Measurements from ENCODE around the gene ANO10.

Gene ANO10

GRCh38 chr3:43345877-43346276, 275.9 kb downstream of the ANO10 start:
- no peak for DNase-seq (ENCODE audit: low spot score in 2 of 2)
- Histone ChIP-seq H3K9me3 (no peaks in the 10 kb centered on the region), H3K36me3 (replicated peaks) (peaks cover 25% of the 10 kb centered on the region), H3K27me3 (ENCODE audit: low read depth) (no peaks in the 10 kb centered on the region), H3K4me1 (no peaks in the 10 kb centered on the region), H3K4me3 (no peak overlapping the region)
- in situ Hi-C loops (cut with MboI; ENCODE audit: low sequenced_read_pairs) = no loop called here

GRCh38 chr3:43345246-43345645, 276.6 kb downstream of the ANO10 start:
- Histone ChIP-seq H3K9me3 (no peaks in the 10 kb centered on the region), H3K4me1 (no peaks in the 10 kb centered on the region), H3K4me3 (no peak overlapping the region), H3K27me3 (ENCODE audit: low read depth) (no peaks in the 10 kb centered on the region), H3K36me3 (replicated peaks) (peaks cover 27% of the 10 kb centered on the region)
- no peak for DNase-seq (ENCODE audit: low spot score in 2 of 2)
- in situ Hi-C loops (cut with MboI; ENCODE audit: low sequenced_read_pairs) = no loop called here

GRCh38 chr3:43344520-43344919, 277.3 kb downstream of the ANO10 start:
- H3K27me3 ChIP-seq (ENCODE audit: low read depth) = no peaks in the 10 kb centered on the region
- H3K4me1 ChIP-seq = no peaks in the 10 kb centered on the region
- H3K4me3 ChIP-seq = no peak overlapping the region
- in situ Hi-C loops (cut with MboI; ENCODE audit: low sequenced_read_pairs) = no loop called here
- H3K36me3 ChIP-seq (replicated peaks) = peaks cover 31% of the 10 kb centered on the region
- no peaks in the 10 kb centered on the region for H3K9me3 ChIP-seq
- no peak for DNase-seq (ENCODE audit: low spot score in 2 of 2)

GRCh38 chr3:43343815-43344214, 278.0 kb downstream of the ANO10 start:
- Histone ChIP-seq H3K36me3 (replicated peaks) (peaks cover 31% of the 10 kb centered on the region), H3K4me1 (no peaks in the 10 kb centered on the region), H3K4me3 (no peak overlapping the region), H3K27me3 (ENCODE audit: low read depth) (no peaks in the 10 kb centered on the region), H3K9me3 (peaks cover 2% of the 10 kb centered on the region; the same call in 1 of the 2 replicates)
- in situ Hi-C loops (cut with MboI; ENCODE audit: low sequenced_read_pairs) = no loop called here
- DNase-seq (ENCODE audit: low spot score in 2 of 2) = no peak

- H3K4me3 ChIP-seq = no peak overlapping the region
- no peaks in the 10 kb centered on the region for H3K4me1 ChIP-seq
- H3K9me3 ChIP-seq = peaks cover 4% of the 10 kb centered on the region; the same call in 1 of the 2 replicates
- in situ Hi-C loops (cut with MboI; ENCODE audit: low sequenced_read_pairs) = no loop called here
- DNase-seq (ENCODE audit: low spot score in 2 of 2) = no peak
- H3K36me3 ChIP-seq (replicated peaks) = peaks cover 25% of the 10 kb centered on the region
- H3K27me3 ChIP-seq (ENCODE audit: low read depth) = no peaks in the 10 kb centered on the region
These were observed 278.6 kb downstream of the ANO10 start for GRCh38 chr3:43343185-43343584.

- H3K4me1 ChIP-seq = no peaks in the 10 kb centered on the region
- peaks cover 7% of the 10 kb centered on the region for H3K9me3 ChIP-seq
- DNase-seq (ENCODE audit: low spot score in 2 of 2) = no peak
- no peaks in the 10 kb centered on the region for H3K27me3 ChIP-seq (ENCODE audit: low read depth)
- peaks cover 15% of the 10 kb centered on the region for H3K36me3 ChIP-seq (replicated peaks)
- no peak overlapping the region for H3K4me3 ChIP-seq
- in situ Hi-C loops (cut with MboI; ENCODE audit: low sequenced_read_pairs) = no loop called here
These were observed 280.0 kb downstream of the ANO10 start for GRCh38 chr3:43341788-43342187.

GRCh38 chr3:43340403-43340802, 281.4 kb downstream of the ANO10 start:
- H3K4me1 ChIP-seq = no peaks in the 10 kb centered on the region
- in situ Hi-C loops (cut with MboI; ENCODE audit: low sequenced_read_pairs) = no loop called here
- no peak for DNase-seq (ENCODE audit: low spot score in 2 of 2)
- H3K36me3 ChIP-seq (replicated peaks) = peaks cover 15% of the 10 kb centered on the region
- no peak overlapping the region for H3K4me3 ChIP-seq
- H3K9me3 ChIP-seq = peaks cover 10% of the 10 kb centered on the region
- no peaks in the 10 kb centered on the region for H3K27me3 ChIP-seq (ENCODE audit: low read depth)

- H3K36me3 ChIP-seq (replicated peaks) = peaks cover 16% of the 10 kb centered on the region
- in situ Hi-C loops (cut with MboI; ENCODE audit: low sequenced_read_pairs) = no loop called here
- no peaks in the 10 kb centered on the region for H3K27me3 ChIP-seq (ENCODE audit: low read depth)
- H3K4me1 ChIP-seq = no peaks in the 10 kb centered on the region
- no peak for DNase-seq (ENCODE audit: low spot score in 2 of 2)
- H3K9me3 ChIP-seq = peaks cover 12% of the 10 kb centered on the region
- H3K4me3 ChIP-seq = no peak overlapping the region
These were observed 283.5 kb downstream of the ANO10 start for GRCh38 chr3:43338295-43338694.

- Histone ChIP-seq H3K9me3 (peaks cover 12% of the 10 kb centered on the region), H3K36me3 (replicated peaks) (peaks cover 14% of the 10 kb centered on the region), H3K4me3 (no peak overlapping the region), H3K4me1 (peaks cover 9% of the 10 kb centered on the region), H3K27me3 (ENCODE audit: low read depth) (no peaks in the 10 kb centered on the region)
- in situ Hi-C loops (cut with MboI; ENCODE audit: low sequenced_read_pairs) = no loop called here
- no peak for DNase-seq (ENCODE audit: low spot score in 2 of 2)
These were observed 286.0 kb downstream of the ANO10 start for GRCh38 chr3:43335799-43336198.

- Histone ChIP-seq H3K36me3 (replicated peaks) (peaks cover 10% of the 10 kb centered on the region), H3K4me3 (no peak overlapping the region), H3K4me1 (peaks cover 17% of the 10 kb centered on the region), H3K9me3 (peaks cover 12% of the 10 kb centered on the region), H3K27me3 (ENCODE audit: low read depth) (no peaks in the 10 kb centered on the region)
- in situ Hi-C loops (cut with MboI; ENCODE audit: low sequenced_read_pairs) = no loop called here
- no peak for DNase-seq (ENCODE audit: low spot score in 2 of 2)
These were observed 286.8 kb downstream of the ANO10 start for GRCh38 chr3:43334976-43335375.

- DNase-seq (ENCODE audit: low spot score in 2 of 2) = no peak
- H3K27me3 ChIP-seq (ENCODE audit: low read depth) = no peaks in the 10 kb centered on the region
- in situ Hi-C loops (cut with MboI; ENCODE audit: low sequenced_read_pairs) = no loop called here
- no peak overlapping the region for H3K4me3 ChIP-seq
- peaks cover 25% of the 10 kb centered on the region for H3K4me1 ChIP-seq
- H3K36me3 ChIP-seq (replicated peaks) = peaks cover 8% of the 10 kb centered on the region; the same call in 1 of the 2 replicates
- H3K9me3 ChIP-seq = 0 out of 2 replicates have a peak, but pooled peaks cover 5% of the 10 kb centered on the region
These were observed 290.4 kb downstream of the ANO10 start for GRCh38 chr3:43331381-43331780.

GRCh38 chr3:43330981-43331380, 290.8 kb downstream of the ANO10 start:
- no peak overlapping the region for H3K4me3 ChIP-seq
- DNase-seq (ENCODE audit: low spot score in 2 of 2) = peak; percentile 23 to 81
- in situ Hi-C loops (cut with MboI; ENCODE audit: low sequenced_read_pairs) = no loop called here
- H3K4me1 ChIP-seq = peaks cover 25% of the 10 kb centered on the region
- H3K27me3 ChIP-seq (ENCODE audit: low read depth) = no peaks in the 10 kb centered on the region
- H3K9me3 ChIP-seq = 0 out of 2 replicates have a peak, but pooled peaks cover 5% of the 10 kb centered on the region
- peaks cover 8% of the 10 kb centered on the region; the same call in 1 of the 2 replicates for H3K36me3 ChIP-seq (replicated peaks)

- H3K36me3 ChIP-seq (replicated peaks) = peaks cover 5% of the 10 kb centered on the region; the same call in 1 of the 2 replicates
- H3K9me3 ChIP-seq = no peaks in the 10 kb centered on the region
- no peaks in the 10 kb centered on the region for H3K27me3 ChIP-seq (ENCODE audit: low read depth)
- in situ Hi-C loops (cut with MboI; ENCODE audit: low sequenced_read_pairs) = no loop called here
- no peak overlapping the region for H3K4me3 ChIP-seq
- peaks cover 25% of the 10 kb centered on the region for H3K4me1 ChIP-seq
- no peak for DNase-seq (ENCODE audit: low spot score in 2 of 2)
These were observed 293.2 kb downstream of the ANO10 start for GRCh38 chr3:43328653-43329052.

GRCh38 chr3:43327582-43327979, 294.2 kb downstream of the ANO10 start:
- Histone ChIP-seq H3K4me3 (no peak overlapping the region), H3K36me3 (replicated peaks) (peaks cover 2% of the 10 kb centered on the region; the same call in 1 of the 2 replicates), H3K4me1 (peaks cover 25% of the 10 kb centered on the region), H3K27me3 (ENCODE audit: low read depth) (no peaks in the 10 kb centered on the region), H3K9me3 (no peaks in the 10 kb centered on the region)
- no peak for DNase-seq (ENCODE audit: low spot score in 2 of 2)
- in situ Hi-C loops (cut with MboI; ENCODE audit: low sequenced_read_pairs) = no loop called here

All from HAP-1 (cell line).